Omental fat pad (tissue), 4 donors: ENCODE results near the gene PAFAH1B1. TPM values are rescaled to one million over a fixed set of nuclear protein-coding genes. Genes with fewer than 3 reads are reported as not detected.
"Not testable (repeated sequence)": the region's sequence is repeated elsewhere in the genome, so short reads cannot be mapped to it uniquely, and the experiment has no call there.

Experiments
- ATAC-seq: fragments of 150-250 bp; one replicate; pipeline ENCODE4 v1.9.1; 2016; ENCODE audit warnings: mild to moderate bottlenecking, moderate library complexity; ENCODE audit not compliant: low FRiP score
- DNase-seq: peaks from one replicate; pipeline ENCODE4 v3.0.0-alpha.2; 2019; ENCODE audit warnings: low spot score
- CTCF ChIP-seq, 3 donors: fragments of 450-650 bp; IDR thresholded peaks; one replicate each; pipeline ENCODE4 v1.5.1; 2016 to 2017; ENCODE audit warnings: antibody characterized with exemption in 3 of 3, mild to moderate bottlenecking in 3 of 3, moderate library complexity in 2 of 3
- total RNA-seq, 4 donors: library from RNA; depleted of rRNA; stranded (reverse); fragments of >200 nt; gene quantifications; one replicate each; pipeline ENCODE4 v1.1.0, GENCODE V29; 2016

Gene PAFAH1B1
- total RNA-seq, 4 donors from 2014 or later, result 82.8 to 109 (median 95.2) TPM

- no peak for TF ChIP-seq CTCF (IDR thresholded peaks at IDR 0.05)
- no peak for ATAC-seq
- DNase-seq, result no peak
Measured at GRCh38 chr17:2560658-2561057, 32.8 kb upstream of the PAFAH1B1 start.

DNA sequence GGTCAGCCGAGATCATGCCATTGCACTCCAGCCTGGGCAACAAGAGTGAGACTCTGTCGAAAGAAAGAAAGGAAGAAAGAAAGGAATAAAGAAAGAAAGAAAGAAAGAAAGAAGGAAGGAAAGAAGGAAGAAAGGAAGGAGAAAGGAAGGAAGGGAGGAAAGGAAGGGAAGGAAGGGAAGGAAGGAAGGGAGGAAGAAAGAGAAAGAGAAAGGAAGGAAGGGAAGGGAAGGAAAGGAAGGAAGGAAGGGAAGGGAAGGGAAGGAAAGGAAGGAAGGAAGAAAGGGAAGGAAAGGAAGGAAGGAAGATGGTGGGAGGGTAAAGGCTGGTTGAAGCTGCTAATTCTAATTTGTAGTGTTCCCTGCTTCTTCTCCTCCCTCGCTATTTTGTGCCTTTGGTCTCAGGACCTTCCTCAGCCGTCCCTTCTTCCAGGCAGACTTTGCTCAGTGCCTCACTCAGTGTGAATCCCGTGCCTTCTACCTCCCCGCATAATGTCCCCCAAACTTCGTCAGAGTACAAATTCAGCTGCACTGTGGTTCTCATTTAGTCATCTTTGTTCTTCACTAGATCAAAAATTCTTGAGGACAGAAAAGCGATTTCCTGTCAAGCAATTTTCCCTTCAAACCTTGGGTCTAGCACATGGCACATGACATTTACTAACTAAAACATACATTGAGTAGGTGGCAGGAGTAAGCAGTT is 31.1 kb upstream of the PAFAH1B1 start:
- TF ChIP-seq CTCF (IDR thresholded peaks at IDR 0.05), result no peak
- DNase-seq (no peak), ATAC-seq (no peak)

DNA sequence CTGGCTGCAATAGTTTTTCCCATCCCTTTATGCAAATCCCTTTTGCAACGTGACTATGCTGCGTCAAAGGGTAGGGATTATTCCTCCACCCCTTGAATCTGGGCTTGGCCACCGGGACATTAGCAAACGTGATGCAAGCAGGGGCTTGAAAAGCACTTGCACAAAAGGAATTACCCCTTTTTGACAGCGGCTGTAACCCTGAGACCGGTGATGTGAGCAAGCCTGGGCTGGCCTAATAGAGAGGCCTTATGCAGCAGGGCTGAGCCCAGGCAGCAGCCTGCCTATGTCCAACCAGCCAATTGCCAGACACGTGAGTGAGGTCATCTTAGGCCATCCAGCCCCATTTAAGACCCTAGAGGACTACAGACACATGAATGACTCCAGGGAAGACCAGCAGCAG is 30.4 kb upstream of the PAFAH1B1 start:
- ATAC-seq (no peak), DNase-seq (no peak)
- TF ChIP-seq CTCF (IDR thresholded peaks at IDR 0.05), result no peak

GRCh38 chr17:2563543-2563942 is 29.9 kb upstream of the PAFAH1B1 start:
- no peak for TF ChIP-seq CTCF (IDR thresholded peaks at IDR 0.05)
- DNase-seq (no peak), ATAC-seq (no peak)

GRCh38 chr17:2564877-2565276 is 28.6 kb upstream of the PAFAH1B1 start:
- ATAC-seq, result no peak
- no peak for TF ChIP-seq CTCF (IDR thresholded peaks at IDR 0.05)
- DNase-seq, result no peak

DNA sequence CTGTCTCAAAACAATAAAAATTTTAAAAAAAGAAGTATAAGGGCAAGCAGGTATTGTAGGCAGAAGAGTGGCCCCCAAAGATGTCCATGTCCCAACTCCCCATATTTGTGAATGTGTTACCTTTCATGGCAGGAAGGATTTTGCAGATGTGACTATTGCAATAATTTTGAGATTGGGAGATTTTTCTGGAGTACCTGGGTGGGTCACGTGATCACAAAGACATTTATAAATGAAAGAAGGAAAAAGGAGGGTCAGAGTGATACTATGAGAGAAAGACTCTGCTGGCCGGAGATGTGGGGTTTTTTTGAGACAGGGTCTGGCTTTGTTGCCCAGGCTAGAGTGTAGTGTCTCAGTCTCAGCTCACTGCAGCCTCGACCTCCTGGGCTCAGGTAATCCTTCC is 27.4 kb upstream of the PAFAH1B1 start:
- TF ChIP-seq CTCF (IDR thresholded peaks at IDR 0.05), result no peak
- no peak for ATAC-seq
- DNase-seq, result no peak

- TF ChIP-seq CTCF (IDR thresholded peaks at IDR 0.05), result no peak
- DNase-seq (no peak), ATAC-seq (no peak)
Measured at GRCh38 chr17:2571523-2572303, 21.7 kb upstream of the PAFAH1B1 start.

- DNase-seq, ATAC-seq: not testable (repeated sequence)
Measured at GRCh38 chr17:2572304-2572609, 21.2 kb upstream of the PAFAH1B1 start.
